Stimulated activated naive CD8-positive, alpha-beta T cell treated with anti-CD3 and anti-CD28 coated beads, Interleukin-15, Interleukin-2, amounts not matched to agents 100 U/mL and 50 U/mL, for 24 hours (primary cell): Measurements from ENCODE around the gene CRP.
"Not testable (repeated sequence)": the region's sequence is repeated elsewhere in the genome, so short reads cannot be mapped to it uniquely, and the experiment has no call there.

Experiments
- ATAC-seq: fragments of 150-1000 bp; cut with Tn5 transposase; one replicate; pipeline ENCODE4 v1.10.0; 2021
- DNase-seq: peaks from one replicate; pipeline ENCODE4 v3.0.0; 2021

Gene CRP

GRCh38 chr1:159699653-159700052 lies 14.7 kb downstream of the CRP start:
- DNase-seq (no peak), ATAC-seq (no peak)

GRCh38 chr1:159699246-159699645 lies 15.1 kb downstream of the CRP start:
- no peak for DNase-seq
- no peak for ATAC-seq

- ATAC-seq (no peak), DNase-seq (no peak)
Observed at GRCh38 chr1:159687511-159687910, 26.9 kb downstream of the CRP start.

- DNase-seq: no peak
- ATAC-seq: no peak
Observed at GRCh38 chr1:159686599-159687299, 27.6 kb downstream of the CRP start.

GRCh38 chr1:159678939-159679338 lies 35.5 kb downstream of the CRP start:
- ATAC-seq (no peak), DNase-seq (no peak)

- DNase-seq (no peak), ATAC-seq (no peak)
Observed at GRCh38 chr1:159675046-159675445, 39.3 kb downstream of the CRP start.

- DNase-seq, ATAC-seq: not testable (repeated sequence)
Observed at GRCh38 chr1:159672390-159672789, 42.0 kb downstream of the CRP start.

- ATAC-seq: no peak
Observed at GRCh38 chr1:159669338-159669737, 45.1 kb downstream of the CRP start.

GRCh38 chr1:159668739-159669138 lies 45.6 kb downstream of the CRP start:
- no peak for ATAC-seq

More at GRCh38 chr1:159669338-159669737, 45.1 kb downstream of the CRP start:
- DNase-seq: no peak

GRCh38 chr1:159664247-159664646 lies 50.1 kb downstream of the CRP start:
- DNase-seq (no peak), ATAC-seq (no peak)

More at GRCh38 chr1:159668739-159669138, 45.6 kb downstream of the CRP start:
- DNase-seq: no peak

GRCh38 chr1:159663552-159663951 lies 50.8 kb downstream of the CRP start:
- no peak for DNase-seq
- ATAC-seq: no peak
